Measurements from ENCODE around the gene ARHGAP29.

The ARHGAP29 gene

DNA sequence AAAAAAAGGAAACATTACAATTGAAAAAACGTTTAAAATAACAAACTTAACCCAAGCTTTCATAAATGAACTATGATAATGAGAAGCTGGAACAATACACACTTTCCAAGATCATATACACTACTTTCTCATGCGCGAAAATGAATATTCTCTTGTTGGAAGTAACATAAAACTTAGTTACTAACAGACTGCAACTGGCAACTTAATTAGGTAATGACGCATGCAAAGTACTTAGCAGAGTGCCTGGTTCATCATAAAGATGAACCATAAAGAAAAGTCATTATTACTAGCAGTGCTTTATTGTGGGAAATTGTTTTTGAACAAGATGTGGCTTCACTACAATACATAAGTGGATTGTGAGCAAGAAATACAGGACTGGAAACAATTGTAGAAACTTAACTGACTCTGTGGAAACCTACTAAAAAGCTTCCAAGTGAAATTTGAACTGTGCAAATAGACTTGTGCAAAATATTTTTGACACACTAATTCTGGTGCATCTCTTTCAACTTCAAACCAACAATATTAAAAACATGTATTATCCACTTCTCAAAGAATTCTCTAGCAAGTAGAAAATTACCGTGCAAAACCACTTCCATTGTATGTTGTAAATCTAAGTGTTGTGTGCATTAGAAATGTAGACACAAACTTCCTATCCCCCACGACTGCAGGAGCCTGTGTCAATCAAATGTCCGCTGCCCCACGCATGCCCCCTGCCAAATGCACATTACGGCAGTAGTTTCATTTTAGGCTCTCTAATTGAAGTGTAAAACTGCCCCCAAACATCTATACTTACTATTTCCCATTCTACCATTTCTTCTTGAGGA is 2.0 kb downstream of the ARHGAP29 start:
- no peaks in the 10 kb centered on the region for H3K4me1 ChIP-seq

DNA sequence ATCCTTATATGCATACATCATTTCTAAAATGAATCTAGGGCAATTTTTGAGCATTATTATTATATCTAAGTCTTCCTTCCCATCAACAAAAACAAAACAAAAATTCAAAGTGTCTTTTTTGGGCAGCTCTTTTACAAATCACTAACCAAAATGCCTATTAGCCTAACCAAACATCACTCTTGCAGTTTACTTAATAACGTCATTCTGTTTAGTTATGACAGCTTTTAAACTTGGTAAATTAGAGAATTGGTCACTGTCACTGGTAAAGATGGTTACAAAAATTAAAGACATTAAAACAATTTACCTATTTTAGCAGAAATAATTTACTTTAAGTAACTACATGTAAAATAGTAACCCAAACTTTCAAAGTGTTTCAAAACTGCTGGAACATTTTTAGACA is 2.8 kb downstream of the ARHGAP29 start:
- H3K27me3 ChIP-seq: no peaks in the 10 kb centered on the region
- no peaks in the 10 kb centered on the region for H3K4me1 ChIP-seq
- TF ChIP-seq, protein P1, sequence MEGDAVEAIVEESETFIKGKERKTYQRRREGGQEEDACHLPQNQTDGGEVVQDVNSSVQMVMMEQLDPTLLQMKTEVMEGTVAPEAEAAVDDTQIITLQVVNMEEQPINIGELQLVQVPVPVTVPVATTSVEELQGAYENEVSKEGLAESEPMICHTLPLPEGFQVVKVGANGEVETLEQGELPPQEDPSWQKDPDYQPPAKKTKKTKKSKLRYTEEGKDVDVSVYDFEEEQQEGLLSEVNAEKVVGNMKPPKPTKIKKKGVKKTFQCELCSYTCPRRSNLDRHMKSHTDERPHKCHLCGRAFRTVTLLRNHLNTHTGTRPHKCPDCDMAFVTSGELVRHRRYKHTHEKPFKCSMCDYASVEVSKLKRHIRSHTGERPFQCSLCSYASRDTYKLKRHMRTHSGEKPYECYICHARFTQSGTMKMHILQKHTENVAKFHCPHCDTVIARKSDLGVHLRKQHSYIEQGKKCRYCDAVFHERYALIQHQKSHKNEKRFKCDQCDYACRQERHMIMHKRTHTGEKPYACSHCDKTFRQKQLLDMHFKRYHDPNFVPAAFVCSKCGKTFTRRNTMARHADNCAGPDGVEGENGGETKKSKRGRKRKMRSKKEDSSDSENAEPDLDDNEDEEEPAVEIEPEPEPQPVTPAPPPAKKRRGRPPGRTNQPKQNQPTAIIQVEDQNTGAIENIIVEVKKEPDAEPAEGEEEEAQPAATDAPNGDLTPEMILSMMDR (IDR thresholded peaks at IDR 0.05; ENCODE audit: low read depth, low read length): no peak
- H3K4me3 ChIP-seq (ENCODE audit: low read depth, low read length): no peak overlapping the region
- DNase-seq: no peak
- no peaks in the 10 kb centered on the region; the same call in 1 of the 2 replicates for H3K36me3 ChIP-seq
- no peaks in the 10 kb centered on the region for H3K9me3 ChIP-seq

More for the DNA sequence above, 2.0 kb downstream of the ARHGAP29 start:
- H3K27me3 ChIP-seq: no peaks in the 10 kb centered on the region
- H3K36me3 ChIP-seq: no peaks in the 10 kb centered on the region; the same call in 1 of the 2 replicates
- peak overlapping the region; percentile 71 for H3K4me3 ChIP-seq (ENCODE audit: low read depth, low read length)
- H3K9me3 ChIP-seq: no peaks in the 10 kb centered on the region
- DNase-seq: no peak
- TF ChIP-seq, protein P1 (IDR thresholded peaks at IDR 0.05; ENCODE audit: low read depth, low read length): no peak

DNA sequence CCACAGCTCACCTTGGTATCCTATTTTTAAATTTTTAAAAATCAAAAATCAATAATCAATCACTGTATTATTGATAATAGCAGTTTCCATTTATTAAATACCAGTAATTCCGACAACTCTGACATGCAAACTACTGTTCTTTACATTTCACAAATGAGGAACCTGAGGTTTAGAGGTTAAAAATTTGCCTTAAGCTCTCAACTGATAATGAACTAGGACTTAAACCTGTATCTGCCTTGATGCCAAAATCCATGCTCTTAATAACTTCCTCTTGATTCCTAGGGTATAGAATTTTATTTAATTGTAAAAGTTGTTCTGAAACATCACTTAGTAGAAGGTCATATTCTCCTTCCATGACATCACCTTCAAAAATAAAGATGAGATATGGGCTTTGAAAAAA is 5.6 kb downstream of the ARHGAP29 start:
- H3K4me1 ChIP-seq: no peaks in the 10 kb centered on the region
- TF ChIP-seq, protein P1 (IDR thresholded peaks at IDR 0.05; ENCODE audit: low read depth, low read length): no peak
- no peaks in the 10 kb centered on the region for H3K9me3 ChIP-seq
- no peaks in the 10 kb centered on the region for H3K27me3 ChIP-seq
- DNase-seq: no peak
- H3K36me3 ChIP-seq: no peaks in the 10 kb centered on the region
- no peak overlapping the region for H3K4me3 ChIP-seq (ENCODE audit: low read depth, low read length)

DNA sequence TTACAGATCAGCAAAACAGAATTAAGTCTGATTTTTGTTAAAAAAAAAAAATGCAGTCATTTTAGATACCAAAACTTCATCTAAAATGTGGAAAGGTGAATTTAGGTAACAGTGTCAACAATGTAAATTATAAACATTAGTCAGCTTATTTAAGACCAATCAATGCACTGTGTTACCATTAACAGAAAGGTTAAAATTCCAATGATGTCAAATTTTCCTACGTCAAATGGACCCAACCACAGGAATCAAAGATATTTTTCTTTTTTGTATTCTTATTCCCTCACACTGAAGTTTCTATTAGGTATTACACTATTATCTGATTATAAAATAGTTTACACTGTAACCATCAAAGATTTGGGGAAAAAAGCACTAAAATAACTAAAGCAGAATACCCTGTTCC is 6.5 kb downstream of the ARHGAP29 start:
- no peaks in the 10 kb centered on the region for H3K4me1 ChIP-seq
- H3K4me3 ChIP-seq (ENCODE audit: low read depth, low read length): no peak overlapping the region
- no peaks in the 10 kb centered on the region for H3K27me3 ChIP-seq

DNA sequence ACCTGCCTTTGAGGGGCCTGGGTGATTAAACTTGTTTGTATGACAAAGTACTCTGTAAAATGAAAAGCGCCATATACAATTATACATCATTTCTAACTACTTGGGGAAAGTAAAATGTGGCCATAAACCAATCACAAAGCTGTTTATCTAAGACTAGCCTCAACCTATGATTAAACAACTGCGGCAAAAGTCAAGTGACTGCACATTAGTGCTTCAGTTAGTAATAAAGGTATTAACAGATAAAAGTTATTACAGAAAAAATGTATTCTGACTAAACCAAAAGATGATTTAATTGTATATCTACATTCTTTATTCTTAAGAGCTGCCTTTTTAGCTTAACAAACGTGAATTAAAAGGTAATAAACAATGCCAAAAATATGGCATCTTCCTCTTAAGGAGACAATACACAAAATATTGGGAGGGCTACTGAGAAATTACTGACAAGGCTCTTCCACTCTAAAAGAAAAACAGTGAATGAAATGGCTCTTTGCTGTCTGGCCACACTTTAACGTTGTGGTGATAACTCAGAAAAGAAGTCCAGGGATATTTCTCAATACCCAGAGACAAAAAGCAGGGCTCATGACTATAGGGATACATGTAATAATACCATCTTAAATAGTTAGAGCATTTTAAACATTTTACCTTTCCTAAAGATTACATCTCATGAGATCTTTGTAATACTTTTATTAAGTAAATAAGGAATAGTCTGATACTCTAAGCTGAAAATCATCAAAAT is 8.6 kb downstream of the ARHGAP29 start:
- Histone ChIP-seq H3K4me1 (no peaks in the 10 kb centered on the region), H3K36me3 (no peaks in the 10 kb centered on the region), H3K9me3 (no peaks in the 10 kb centered on the region), H3K27me3 (no peaks in the 10 kb centered on the region), H3K4me3 (ENCODE audit: low read depth, low read length) (no peak overlapping the region)
- DNase-seq: no peak
- TF ChIP-seq, protein P1 (IDR thresholded peaks at IDR 0.05; ENCODE audit: low read depth, low read length): no peak

More for the DNA sequence above, 6.5 kb downstream of the ARHGAP29 start:
- H3K9me3 ChIP-seq: no peaks in the 10 kb centered on the region
- TF ChIP-seq, protein P1 (IDR thresholded peaks at IDR 0.05; ENCODE audit: low read depth, low read length): no peak
- no peak for DNase-seq
- H3K36me3 ChIP-seq: no peaks in the 10 kb centered on the region

DNA sequence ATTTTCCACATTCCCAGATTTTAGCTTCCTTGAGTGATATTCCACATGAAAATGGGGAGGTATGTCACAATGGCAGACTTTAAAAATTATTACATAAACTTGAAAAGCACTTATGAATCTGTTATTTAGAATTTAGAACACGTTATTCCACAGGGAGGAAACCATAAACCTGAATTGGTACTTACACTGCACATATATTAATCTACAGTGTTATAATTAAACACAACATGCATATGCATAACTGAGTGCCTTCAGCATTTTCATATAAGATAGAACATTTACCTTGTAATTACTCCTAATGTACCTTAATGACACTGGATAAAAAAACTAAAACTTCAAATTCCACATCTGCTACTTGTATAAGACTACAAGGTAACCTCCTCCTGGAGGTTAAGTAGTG is 9.8 kb downstream of the ARHGAP29 start:
- H3K4me3 ChIP-seq (ENCODE audit: low read depth, low read length): no peak overlapping the region
- TF ChIP-seq, protein P1 (IDR thresholded peaks at IDR 0.05; ENCODE audit: low read depth, low read length): no peak
- no peak for DNase-seq
- H3K36me3 ChIP-seq: no peaks in the 10 kb centered on the region
- no peaks in the 10 kb centered on the region for H3K27me3 ChIP-seq
- no peaks in the 10 kb centered on the region for H3K4me1 ChIP-seq
- no peaks in the 10 kb centered on the region for H3K9me3 ChIP-seq
